Kidney (tissue), 14 donors: ENCODE results near the gene PTK6. TPM values are rescaled to one million over a fixed set of nuclear protein-coding genes. Genes with fewer than 3 reads are reported as not detected.
A peak's percentile ranks its signal among the peaks of the same experiment; 100 is the strongest.

Experiments used
- DNase-seq, 5 donors: peaks; one replicate each; pipeline ENCODE4 v3.0.0-alpha.2; 2013 to 2020
- FAIRE-seq: peaks from 2 replicates; lab custom pipeline; 2012; peaks lifted over from hg19 to GRCh38; lab: Jason Lieb, UNC
- H3K27ac ChIP-seq, 2 donors: one replicate each; pipeline ENCODE4 v1.7.0; 2013; ENCODE audit warnings: low read depth in 2 of 2, low read length in 2 of 2, inconsistent platforms in 1 of 2
- H3K27me3 ChIP-seq: one replicate; pipeline ENCODE4 v1.7.1; 2013; ENCODE audit warnings: low read length, inconsistent platforms; ENCODE audit not compliant: control insufficient read depth, insufficient read depth
- H3K36me3 ChIP-seq, 3 donors: one replicate each; pipeline versions ENCODE4 v1.7.0 to v1.7.1; 2013; ENCODE audit warnings: low read length in 3 of 3, control low read depth in 1 of 3, inconsistent platforms in 1 of 3; ENCODE audit not compliant: insufficient read depth in 3 of 3, control insufficient read depth in 2 of 3
- H3K4me1 ChIP-seq, 3 donors: one replicate each; pipeline versions ENCODE4 v1.7.0 to v1.7.1; 2013; ENCODE audit warnings: low read length in 3 of 3, inconsistent platforms in 1 of 3, low read depth in 1 of 3; ENCODE audit not compliant: control insufficient read depth in 2 of 3, insufficient read depth in 2 of 3
- H3K4me3 ChIP-seq, 3 donors: one replicate each; pipeline versions ENCODE4 v1.7.0 to v1.8.1; 2013; ENCODE audit warnings: low read length in 3 of 3, control low read depth in 1 of 3, inconsistent platforms in 1 of 3
- H3K9ac ChIP-seq, 3 donors: one replicate each; pipeline versions ENCODE4 v1.7.0 to v1.7.1; 2013; ENCODE audit warnings: low read length in 3 of 3, control low read depth in 1 of 3, inconsistent platforms in 1 of 3
- H3K9me3 ChIP-seq, 3 donors: one replicate each; pipeline versions ENCODE4 v1.7.0 to v1.7.1; 2013; ENCODE audit warnings: low read length in 3 of 3, control low read depth in 1 of 3, inconsistent platforms in 1 of 3; ENCODE audit not compliant: control insufficient read depth in 2 of 3, insufficient read depth in 1 of 3
- CTCF ChIP-seq: IDR thresholded peaks from 3 replicates; pipeline ENCODE4 v1.5.1; 2012; ENCODE audit warnings: mild to moderate bottlenecking, moderate library complexity, borderline replicate concordance; ENCODE audit not compliant: insufficient read depth; ENCODE audit errors: extremely low read depth
- intact Hi-C: fragments of 100-400 bp; cut with DNase I; formaldehyde crosslinking; loops from one replicate; pipeline ENCODE4 v1.11.1; 2022
- polyA plus RNA-seq: library from polyadenylated mRNA; stranded (reverse); fragments of 350-450 nt; fragmentation: Illumina TruSeq; extraction: RNeasy Lipid Tissue Mini Kit (QIAGEN cat#74804); gene quantifications from one replicate; pipeline ENCODE4 v1.2.3, GENCODE V29; 2014; ENCODE audit warnings: low read depth, low replicate concordance; ENCODE audit not compliant: insufficient read depth
- total RNA-seq: library from RNA; stranded (reverse); fragmentation: NEBNext Ultra II Directional; extraction: Animal tissue kit (Norgen Biotek cat#: 25700); gene quantifications from one replicate; pipeline ENCODE4 v1.2.1, GENCODE V29; 2021
- donor health status: control.
- donor health status: control.
- donor health status: control.
- donor health status: control.
- donor health status: control.
- donor health status: DM: yes; HTN: yes; CAD: no.
- donor health status: Normal renal cell carcinoma (clear cell type).

PTK6 gene
- total and polyA plus RNA-seq, 2 donors from 2014 or later: 0.26 to 1.1 TPM

DNA sequence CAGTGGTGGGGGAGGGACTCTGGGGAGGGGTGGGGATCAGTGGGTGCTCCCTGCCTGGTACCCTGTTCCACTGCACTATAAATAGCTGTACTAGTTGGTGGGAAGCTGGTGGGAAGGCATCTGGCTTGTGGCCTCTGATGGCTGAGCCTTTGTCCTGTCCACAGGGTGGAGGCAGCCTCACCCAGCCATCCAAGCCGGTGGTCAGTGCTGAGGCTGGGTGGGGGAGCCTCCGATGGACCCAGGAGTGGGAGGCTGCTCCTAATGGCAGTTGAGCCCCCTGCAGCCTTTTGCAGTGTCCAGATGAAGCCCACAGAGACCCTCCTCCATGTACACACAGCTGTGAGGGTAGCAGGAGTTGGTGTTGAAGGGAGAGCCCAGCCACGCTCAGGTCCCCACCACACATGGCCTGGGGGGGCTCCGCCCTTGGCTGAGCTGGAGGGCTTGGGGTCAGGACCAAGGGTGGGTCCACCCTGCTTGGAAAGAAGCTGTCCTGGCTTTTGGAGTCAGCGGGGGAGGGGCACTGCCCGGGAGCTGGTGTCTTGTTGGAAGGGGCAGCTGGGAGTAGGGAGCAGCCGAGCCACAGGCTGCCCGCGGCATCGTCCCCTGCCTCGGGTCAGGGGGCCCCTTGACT, 14.1 kb downstream of the PTK6 start:
- Histone ChIP-seq H3K27me3 (no peaks in the 10 kb centered on the region), H3K4me1 (peaks cover 0 to 11% (median 0%) of the 10 kb centered on the region in 3 donors), H3K27ac (no peak overlapping the region), H3K9me3 (no peaks in the 10 kb centered on the region), H3K36me3 (peaks cover 0 to 7% (median 0%) of the 10 kb centered on the region in 3 donors), H3K4me3 (no peak overlapping the region), H3K9ac (no peak overlapping the region)
- DNase-seq (peak in 2 of 5 donors; percentile 64 to 82), FAIRE-seq (no peak)
- intact Hi-C loops: no loop called here
- no peak for TF ChIP-seq CTCF

- peak overlapping the region in 2 of 3 donors; percentile 11 to 47 for H3K4me3 ChIP-seq
- no peak overlapping the region for H3K27ac ChIP-seq
- FAIRE-seq (no peak), DNase-seq (peak in 2 of 5 donors; percentile 60 to 70)
- intact Hi-C loops: no loop called here
- peak overlapping the region in 1 of 3 donors; percentile 26 for H3K9ac ChIP-seq
- no peaks in the 10 kb centered on the region for H3K9me3 ChIP-seq
- TF ChIP-seq CTCF: no peak
- peaks cover 0 to 7% (median 0%) of the 10 kb centered on the region in 3 donors for H3K36me3 ChIP-seq
- H3K4me1 ChIP-seq: peaks cover 0 to 11% (median 0%) of the 10 kb centered on the region in 3 donors
- no peaks in the 10 kb centered on the region for H3K27me3 ChIP-seq
Observed at GRCh38 chr20:63522091-63522868, 14.9 kb downstream of the PTK6 start.

DNA sequence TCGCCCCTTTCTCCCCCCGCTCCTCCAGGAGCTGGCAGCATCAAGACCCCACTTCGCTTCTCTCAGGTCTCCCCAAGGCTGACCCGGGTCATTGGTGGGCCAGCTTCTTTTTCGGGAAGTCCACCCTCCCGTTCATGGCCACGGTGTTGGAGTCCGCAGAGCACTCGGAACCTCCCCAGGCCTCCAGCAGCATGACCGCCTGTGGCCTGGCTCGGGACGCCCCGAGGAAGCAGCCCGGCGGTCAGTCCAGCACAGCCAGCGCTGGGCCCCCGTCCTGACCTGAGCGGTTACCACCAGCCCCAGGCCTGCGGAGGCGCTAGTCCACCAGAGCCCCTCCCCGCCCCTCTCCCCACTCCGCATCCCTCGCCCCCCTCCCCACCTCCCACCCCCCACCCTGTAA, 15.6 kb downstream of the PTK6 start:
- TF ChIP-seq CTCF: no peak
- H3K4me3 ChIP-seq: peak overlapping the region; percentile 40 to 71 (median 71)
- FAIRE-seq: no peak
- no peaks in the 10 kb centered on the region for H3K27me3 ChIP-seq
- peak overlapping the region in 2 of 3 donors; percentile 60 to 73 for H3K9ac ChIP-seq
- H3K9me3 ChIP-seq: no peaks in the 10 kb centered on the region
- DNase-seq: peak in 2 of 5 donors; percentile 81 to 85
- peaks cover 0 to 11% (median 0%) of the 10 kb centered on the region in 3 donors for H3K4me1 ChIP-seq
- H3K27ac ChIP-seq: peak overlapping the region in 1 of 2 donors; percentile 22
- H3K36me3 ChIP-seq: peaks cover 0 to 7% (median 0%) of the 10 kb centered on the region in 3 donors
- intact Hi-C loops: no loop called here
